HG02884 (cell line): ENCODE data around the gene KRTAP5-3.
"Not testable (repeated sequence)": the region's sequence is repeated elsewhere in the genome, so short reads cannot be mapped to it uniquely, and the experiment has no call there.

Experiments
- ATAC-seq: cut with Tn5 transposase; IDR thresholded peaks from one replicate; pipeline ENCODE4 v1.9.1; 2021; ENCODE audit warnings: mild to moderate bottlenecking, moderate library complexity; ENCODE audit not compliant: unreplicated experiment

The KRTAP5-3 gene

DNA sequence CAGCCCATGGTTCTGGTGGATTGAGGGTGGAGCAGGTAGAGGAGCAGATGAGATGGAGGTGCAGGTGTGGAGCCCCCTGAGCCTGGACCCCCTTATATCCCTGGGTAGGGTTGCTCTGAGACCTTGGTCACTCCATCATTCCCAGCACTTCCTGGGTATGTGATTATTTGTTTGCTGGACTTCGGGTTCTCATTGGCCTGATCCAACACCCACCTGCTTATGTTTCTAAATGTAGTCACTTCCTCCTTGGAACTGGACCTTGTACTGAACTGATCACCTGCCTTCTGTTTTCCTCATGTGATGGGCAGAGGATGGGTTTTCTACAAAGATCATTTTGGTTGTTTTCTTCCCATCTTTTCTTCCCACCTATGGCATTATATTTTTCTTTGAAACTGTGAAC lies 13.8 kb upstream of the KRTAP5-3 start, which contains the start of gene KRTAP5-4:
KRTAP5-4 (minus strand) TSS at position 53 of the 400 bp plus-strand sequence; CDS start at position 8, 45 bp downstream.
- ATAC-seq: no peak

DNA sequence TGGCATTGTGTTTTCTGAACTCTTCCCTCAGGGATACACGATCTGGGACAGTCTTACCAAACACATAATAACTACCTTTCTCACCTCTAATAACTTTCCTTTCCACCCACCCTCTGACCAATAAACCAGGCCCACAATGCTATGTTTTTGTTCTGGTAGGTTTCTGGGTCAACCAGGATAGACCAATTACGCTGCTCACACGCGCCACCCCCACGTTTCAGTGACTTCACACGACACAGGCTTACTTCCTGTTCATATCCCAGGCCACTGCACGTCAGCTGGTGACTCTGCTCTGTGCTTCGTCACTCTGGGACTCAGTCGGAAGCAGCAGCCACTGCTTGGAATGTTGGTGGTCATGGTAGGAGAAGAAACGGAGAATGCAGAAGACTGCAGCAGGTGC lies 11.2 kb upstream of the KRTAP5-3 start:
- no peak for ATAC-seq

DNA sequence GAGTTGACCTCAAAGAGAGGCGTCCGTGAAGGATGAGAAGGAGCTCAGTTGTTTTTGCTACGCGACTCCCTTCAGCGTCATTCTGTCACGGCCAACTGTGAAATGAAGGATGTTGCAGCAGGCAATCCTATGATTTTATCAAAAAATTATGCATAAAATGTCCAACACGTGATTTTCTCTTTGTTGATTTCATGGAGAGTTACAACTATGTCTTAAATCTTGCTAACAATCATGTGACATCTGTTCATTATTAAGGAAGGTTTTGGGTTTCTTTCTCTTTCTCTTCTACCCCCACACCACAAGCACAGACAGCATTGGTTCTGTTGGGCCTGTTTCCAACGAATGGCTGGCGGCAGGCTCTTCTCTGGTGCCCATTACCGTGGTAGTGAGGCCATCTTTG lies 10.0 kb upstream of the KRTAP5-3 start:
- no peak for ATAC-seq

DNA sequence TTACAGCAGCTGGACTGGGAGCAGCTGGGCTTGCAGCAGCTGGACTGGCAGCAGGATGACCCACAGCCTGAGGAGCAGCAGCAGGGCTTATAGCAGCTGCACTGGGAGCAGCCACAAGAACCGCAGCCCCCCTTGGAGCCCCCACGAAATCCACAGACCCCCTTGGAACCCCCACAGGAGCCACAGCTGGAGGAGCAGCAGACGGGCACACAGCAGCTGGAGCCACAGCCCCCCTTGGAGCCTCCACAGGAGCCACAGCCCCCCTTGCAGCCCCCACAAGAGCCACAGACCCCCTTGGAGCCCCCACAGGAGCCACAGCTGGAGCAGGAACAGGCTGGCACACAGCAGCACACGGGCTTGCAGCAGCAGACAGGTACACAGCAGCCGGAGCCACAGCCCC lies 362 bp downstream of the KRTAP5-3 start:
- not testable (repeated sequence) for ATAC-seq

DNA sequence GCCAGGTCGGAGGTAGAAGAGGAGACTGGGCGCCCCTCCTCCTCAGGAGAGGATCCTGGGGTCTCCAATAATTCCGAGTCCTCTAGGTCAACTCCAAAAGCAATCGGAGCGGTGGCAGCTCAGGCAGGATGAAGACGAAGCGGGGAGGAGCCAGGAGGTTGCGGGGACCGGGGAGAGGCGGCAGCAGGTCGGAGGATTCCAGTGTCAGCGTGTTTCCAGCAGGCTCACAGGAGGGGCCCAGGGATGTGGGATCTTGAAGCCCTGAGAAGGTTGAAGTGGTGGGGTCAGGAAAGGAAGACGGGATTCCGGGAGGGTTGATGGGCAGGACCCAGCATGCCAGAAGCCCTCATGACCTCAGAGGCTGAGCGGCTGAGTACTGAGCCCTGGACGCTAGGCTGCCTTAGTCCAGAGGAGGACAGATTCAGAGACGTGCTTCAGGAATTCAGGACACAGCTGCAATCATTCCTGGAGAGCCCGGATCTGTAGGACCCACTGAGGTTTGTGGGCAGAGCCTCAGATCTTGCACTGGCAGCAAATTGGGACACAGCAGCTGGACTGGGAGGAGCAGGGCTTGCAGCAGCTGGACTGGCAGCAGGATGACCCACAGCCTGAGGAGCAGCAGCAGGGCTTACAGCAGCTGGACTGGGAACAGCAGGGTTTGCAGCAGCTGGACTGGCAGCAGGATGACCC lies 962 bp downstream of the KRTAP5-3 start:
- not testable (repeated sequence) for ATAC-seq

DNA sequence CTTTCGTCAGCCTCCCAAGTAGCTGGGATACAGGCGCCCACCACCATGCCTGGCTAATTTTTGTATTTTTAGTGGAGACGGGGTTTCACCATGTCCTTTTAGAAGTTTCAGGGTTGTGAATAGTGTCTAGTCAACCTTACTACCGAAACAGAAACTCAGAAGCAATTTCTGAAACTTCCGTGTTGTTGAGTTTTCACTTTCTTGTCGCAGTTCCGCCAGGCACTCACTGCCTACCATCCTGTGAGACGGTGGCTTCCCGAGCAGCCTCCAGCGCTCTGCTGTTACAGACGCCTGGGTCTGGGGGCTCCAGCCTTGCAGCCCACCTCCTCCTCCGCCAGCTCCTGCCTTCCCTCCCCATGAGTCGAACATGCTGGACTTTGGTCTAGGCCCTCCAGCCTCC lies 2.3 kb downstream of the KRTAP5-3 start:
- peak; percentile 74 for ATAC-seq

DNA sequence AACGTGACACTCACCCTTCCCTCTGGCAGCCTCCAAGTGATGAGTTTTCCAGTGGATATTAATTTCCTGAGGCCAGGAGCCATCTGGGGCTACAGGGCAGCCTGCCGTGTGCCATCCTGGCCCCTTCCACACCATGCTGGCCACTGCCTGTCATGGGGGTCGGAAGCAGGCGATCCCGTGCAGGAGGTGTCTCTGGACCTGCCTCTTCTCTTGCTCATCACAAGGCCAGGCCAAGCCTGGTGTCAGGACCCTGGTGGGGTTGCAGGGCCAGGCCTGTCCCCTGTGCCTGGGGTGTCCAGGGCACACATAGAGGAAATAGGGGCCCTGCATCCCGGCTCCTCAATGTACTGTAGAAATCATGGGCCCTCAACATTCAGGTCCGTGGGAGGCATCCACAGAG lies 3.6 kb downstream of the KRTAP5-3 start:
- no peak for ATAC-seq

DNA sequence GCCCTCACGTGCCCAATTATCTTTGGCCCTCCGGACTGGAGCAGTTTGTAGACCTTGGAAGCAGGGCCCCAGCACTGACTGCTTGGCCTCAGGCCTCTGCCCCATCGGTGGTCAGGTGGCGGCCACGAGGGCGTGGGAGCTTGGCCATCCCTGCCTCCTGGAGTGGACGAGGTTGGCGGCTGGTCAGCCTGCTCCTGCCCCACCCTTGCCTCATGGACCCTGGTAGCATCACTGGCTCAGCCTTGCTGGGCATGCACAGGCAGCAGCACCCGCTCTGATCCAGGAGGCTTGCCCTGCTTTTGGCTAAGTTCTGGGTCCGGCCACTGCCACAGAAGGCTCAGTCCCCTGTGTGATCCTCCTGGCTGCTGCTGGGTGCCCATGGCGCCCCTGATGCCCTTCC lies 4.1 kb downstream of the KRTAP5-3 start:
- no peak for ATAC-seq

DNA sequence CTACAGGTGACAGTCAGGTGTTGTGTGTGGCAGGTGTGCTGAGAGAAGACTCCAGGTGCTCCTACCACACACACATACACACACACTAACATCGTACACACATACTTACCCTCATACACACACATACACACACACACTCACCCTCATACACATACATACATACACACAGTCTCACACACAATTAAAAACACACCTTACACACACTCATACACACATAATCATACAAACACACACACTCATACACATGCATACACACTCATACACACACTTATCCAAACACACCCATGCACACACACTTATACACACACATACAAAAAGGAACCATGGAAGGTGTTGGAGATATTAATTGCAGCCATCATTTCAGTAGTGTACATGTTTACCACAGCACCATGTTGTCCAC lies 4.6 kb downstream of the KRTAP5-3 start:
- ATAC-seq: no peak

DNA sequence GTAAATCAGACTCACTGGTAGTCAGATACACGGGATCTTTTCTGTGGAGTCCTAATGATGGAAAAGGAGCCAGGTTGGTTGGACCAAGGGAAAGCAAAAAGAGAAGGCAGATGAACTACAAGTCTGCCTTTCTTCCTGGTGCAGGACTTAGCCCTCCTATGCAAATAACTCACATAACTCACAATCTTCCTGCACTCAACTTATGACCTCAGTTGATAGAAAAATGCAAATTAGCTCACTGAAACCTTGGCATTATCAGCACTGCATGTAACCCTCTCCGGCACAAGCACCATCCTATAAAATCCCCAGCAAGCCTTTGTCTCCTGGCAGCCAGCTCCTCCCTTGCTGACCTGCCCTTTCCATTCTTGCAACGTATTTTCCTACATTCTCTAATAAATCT lies 6.6 kb downstream of the KRTAP5-3 start:
- not testable (repeated sequence) for ATAC-seq

DNA sequence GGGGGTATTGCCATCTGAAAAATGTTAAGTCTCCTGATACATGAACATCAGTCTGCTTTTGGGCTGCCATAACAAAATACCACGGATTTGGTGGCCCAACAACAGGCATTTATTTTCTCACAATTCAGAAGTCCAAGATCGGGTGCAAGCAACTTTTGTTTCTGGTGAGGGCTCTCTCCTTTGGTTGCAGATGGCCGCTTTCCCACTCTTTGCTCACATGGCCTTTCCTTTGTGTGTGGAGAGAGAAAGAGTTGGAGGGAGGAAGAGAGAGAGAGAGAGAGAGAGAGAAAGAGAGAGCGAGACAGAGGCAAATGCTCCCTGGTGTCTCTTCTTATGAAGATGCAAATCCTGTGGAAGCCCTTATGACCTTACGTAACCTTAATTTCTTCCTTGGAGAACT lies 7.6 kb downstream of the KRTAP5-3 start:
- ATAC-seq: no peak

DNA sequence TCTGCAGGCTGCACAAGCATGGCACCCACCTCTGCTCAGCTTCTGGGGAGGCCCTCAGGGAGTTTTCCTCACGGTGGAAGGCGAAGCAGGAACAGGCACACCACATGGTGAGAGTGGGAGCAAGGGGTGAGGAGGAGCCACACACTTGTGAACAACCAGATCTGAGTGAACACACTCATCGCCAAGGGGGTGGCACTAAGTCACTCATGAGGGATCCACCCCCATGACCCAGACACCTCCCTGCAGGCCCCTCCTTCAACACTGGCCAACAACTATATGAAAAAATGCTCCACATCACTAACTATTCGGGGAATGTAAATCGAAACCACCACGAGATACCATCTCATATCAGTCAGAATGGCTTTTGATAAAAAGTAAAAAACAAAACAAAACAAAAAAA lies 9.4 kb downstream of the KRTAP5-3 start:
- ATAC-seq: no peak

DNA sequence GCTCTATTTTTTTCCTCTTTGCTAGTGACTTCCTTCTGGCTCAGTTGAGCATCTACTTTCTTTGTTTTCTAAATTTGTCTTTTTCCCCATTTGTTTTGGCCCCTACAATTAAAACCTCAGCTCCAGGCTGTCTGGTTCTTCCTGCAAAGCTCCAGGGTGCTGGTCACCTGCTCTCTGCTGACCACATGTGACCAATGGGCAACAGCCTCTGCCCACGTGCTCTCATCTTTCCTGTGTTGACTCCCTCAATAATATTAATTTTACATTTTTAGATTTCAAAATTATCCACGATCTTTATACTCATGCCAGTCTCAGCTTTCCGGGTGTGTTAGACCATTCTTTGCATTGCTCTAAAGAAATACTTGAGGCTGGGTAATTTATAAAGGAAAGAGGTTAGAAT lies 9.9 kb downstream of the KRTAP5-3 start:
- ATAC-seq: not testable (repeated sequence)

DNA sequence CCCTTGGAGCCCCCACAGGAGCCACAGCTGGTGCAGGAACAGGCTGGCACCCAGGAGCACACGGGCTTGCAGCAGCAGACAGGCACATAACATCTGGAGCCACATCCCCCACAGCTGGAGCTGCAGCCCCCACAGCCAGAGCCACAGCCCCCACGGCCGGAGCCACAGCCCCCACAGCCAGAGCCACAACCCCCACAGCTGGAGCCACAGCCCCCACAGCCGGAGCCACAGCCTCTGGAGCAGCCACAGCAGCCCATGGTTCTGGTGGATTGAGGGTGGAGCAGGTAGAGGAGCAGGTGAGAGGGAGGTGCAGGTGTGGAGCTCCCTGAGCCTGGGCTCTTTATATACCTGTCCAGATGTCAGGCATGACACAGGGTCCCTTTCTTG lies 10.3 kb downstream of the KRTAP5-3 start, which contains the start of gene KRTAP5-2:
KRTAP5-2 (minus strand) TSS at position 301 of the 387 bp plus-strand sequence; CDS start at position 257, 44 bp downstream.
- ATAC-seq: no peak

DNA sequence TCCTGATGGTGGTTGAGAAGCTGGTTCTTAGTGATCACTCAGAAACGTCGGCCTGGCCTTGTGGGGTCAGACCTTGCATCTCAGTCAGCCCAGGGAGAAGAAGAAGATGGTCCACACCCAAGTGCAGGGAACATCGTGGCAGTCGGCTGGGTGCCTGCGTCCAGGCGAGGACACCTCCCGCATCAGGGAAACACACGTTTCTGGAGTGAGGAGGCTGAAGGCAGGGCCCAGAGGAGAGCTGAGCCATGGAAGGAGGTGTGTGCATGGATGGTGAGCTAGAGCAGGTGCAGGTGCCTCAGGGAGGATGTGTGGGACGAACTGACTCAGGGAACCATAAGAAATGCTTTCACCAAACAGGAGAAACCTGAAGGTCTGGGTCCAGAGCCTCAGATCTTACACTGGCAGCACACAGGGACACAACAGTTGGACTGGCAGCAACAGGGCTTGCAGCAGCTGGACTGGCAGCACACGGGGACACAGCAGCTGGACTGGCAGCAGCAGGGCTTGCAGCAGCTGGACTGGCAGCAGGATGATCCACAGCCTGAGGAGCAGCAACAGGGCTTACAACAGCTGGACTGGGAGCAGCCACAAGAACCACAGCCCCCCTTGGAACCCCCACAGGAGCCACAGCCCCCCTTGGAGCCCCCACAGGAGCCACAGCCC lies 10.8 kb downstream of the KRTAP5-3 start:
- ATAC-seq: no peak

DNA sequence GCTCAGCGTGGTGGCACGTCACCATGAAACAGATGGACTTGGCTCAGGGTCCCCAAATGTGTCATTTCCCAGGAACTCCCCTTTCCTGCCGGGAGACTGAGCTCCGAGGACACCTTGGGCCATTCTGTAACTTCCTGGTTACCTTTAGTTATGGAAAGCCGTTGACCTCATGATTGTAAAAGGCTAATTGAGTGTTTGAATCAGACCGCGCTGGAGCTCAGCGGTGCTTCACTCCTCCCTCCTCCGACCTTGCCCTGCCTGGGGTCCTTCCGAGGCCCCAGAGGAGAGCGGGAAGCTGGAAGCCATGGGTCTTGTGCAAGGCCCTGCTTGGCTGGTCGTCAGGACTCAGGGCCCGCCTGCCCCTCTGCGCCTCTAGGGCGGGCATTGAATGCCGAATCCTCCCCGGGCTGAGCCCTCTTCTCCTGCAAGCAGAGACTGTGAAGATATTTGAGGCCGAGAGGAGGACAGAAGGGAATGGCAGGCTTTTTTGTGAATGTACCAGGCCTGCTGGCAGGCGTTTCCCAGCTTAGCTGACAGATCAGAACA lies 11.6 kb downstream of the KRTAP5-3 start:
- ATAC-seq: not testable (repeated sequence)

DNA sequence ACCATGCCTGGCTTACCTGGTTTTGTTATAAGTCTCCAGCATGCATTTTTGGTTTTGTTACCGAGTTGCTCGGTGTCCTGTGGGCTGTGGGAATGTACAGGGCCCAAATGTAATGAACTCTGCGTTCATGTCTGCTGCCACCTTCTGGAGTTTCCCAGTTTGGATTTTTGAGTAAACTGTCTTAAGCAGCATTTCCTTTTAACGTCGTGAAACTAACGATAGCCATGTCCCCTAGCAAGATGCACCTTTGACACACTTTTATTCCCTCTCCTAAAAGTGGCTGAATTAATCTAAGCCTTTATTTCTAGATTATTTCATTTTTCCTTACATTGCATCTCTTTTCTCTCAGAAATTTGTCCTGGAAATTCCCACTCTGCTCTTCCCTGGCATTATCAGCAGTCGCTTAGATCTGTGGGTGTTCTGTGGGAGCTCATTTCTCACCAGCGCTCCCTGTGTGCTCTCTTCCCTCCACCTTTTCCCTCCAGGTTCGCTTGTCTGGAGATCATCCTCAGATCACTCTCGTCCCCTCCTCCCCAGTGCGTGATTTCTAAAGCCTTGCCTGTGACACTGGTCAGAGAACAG lies 12.2 kb downstream of the KRTAP5-3 start:
- not testable (repeated sequence) for ATAC-seq

DNA sequence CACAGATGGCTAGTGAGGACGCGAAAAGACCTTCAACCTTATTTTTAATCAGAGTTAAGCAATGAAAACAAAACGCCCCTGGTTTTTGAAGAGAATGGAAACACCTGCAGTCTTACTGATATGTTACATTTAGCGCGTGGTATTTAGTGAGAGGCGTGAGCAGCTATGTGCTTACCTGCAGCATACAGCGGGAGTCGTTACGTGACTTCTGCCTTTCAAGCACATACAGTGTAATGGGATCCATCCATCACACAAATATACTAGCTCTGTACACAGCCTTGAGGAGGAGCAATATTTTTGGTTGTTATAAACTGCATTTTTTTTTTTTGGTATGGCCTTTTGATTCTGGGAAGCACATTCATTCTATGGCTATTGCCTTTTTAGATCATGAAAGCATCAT lies 15.6 kb downstream of the KRTAP5-3 start:
- ATAC-seq: no peak

DNA sequence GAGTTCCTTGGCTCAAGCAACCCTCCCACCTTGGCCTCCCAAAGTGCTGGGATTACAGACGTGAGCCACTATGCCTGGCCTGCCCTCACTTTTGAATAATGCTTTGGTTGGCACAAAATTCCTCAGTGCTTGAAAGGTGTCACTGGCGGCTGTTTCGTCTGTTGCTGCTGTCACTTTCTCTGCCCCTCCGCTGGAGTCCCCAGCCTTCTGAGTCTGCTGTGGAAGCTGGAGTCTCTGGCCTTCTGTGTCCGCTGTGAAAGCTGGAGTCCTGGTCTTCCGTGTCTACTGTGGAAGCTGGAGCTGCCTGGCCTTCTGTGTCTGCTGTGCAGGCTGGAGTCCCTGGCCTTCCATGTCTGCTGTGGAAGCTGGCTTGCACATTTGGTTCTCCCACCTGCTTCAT lies 18.3 kb downstream of the KRTAP5-3 start:
- ATAC-seq: no peak

DNA sequence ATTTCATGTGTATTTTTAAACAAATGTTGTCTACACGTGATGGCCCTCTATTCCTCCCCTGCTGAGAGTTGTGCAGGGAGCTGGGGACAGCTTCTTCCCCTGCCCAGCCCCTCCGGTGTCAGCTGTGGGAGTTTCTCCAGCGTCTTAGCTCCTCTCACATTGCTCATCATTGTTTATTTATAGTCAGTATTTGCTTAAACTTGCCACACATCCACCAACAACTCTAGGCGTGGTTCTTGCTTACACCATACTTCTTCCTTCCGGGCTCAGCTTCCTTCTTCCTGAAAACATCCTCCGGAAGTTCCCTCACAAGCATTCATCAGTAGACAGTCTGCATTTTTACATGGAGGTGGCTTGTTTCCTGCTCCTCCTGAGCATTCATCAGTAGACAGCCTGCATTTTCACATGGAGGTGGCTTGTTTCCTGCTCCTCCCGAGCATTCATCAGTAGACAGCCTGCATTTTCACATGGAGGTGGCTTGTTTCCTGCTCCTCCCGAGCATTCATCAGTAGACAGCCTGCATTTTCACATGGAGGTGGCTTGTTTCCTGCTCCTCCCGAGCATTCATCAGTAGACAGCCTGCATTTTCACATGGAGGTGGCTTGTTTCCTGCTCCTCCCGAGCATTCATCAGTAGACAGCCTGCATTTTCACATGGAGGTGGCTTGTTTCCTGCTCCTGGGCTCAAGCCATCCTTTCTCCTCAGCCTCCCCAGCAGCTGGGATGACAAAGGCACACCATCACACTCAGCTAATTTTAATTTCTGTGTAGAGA lies 18.9 kb downstream of the KRTAP5-3 start:
- not testable (repeated sequence) for ATAC-seq

DNA sequence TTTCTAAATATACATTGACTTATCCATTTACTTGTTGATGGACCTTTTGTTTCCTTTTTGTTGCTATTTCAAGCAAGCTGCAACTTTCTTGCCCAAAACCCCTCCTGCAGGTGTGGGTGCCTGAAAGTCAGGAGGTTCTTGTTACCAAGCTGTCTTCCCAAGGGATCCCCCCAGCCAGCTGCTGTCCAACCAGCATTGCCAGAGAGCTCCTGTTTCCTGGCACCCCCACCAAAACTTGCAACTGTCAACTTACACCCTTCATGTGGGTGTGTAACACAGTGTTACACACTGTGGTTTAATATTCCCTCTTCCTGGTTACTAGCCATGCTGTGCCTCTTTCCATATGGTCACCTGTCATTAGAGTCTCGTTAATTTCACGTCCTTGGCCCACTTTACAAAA lies 21.6 kb downstream of the KRTAP5-3 start:
- ATAC-seq: no peak
